TTC549 (cell line): ENCODE data around the gene POLR2J.
"Not testable (repeated sequence)": the region's sequence is repeated elsewhere in the genome, so short reads cannot be mapped to it uniquely, and the experiment has no call there.

ENCODE experiments used
- FAIRE-seq: peaks from 2 replicates; lab custom pipeline; 2012; peaks lifted over from hg19 to GRCh38; lab: Jason Lieb, UNC

The POLR2J gene

GRCh38 chr7:102478314-102479208 lies at the start of gene POLR2J:
Gene POLR2J, minus strand, starts transcription at chr7:102478922. Its CDS starts 62 bp downstream, at chr7:102478860.
- not testable (repeated sequence) for FAIRE-seq

- FAIRE-seq: not testable (repeated sequence)
These were observed 49.4 kb upstream of the POLR2J start for GRCh38 chr7:102527822-102528793.

- FAIRE-seq: not testable (repeated sequence)
These were observed 48.5 kb upstream of the POLR2J start for GRCh38 chr7:102527182-102527581.

- not testable (repeated sequence) for FAIRE-seq
These were observed 46.1 kb upstream of the POLR2J start for GRCh38 chr7:102524803-102525202.

- FAIRE-seq: not testable (repeated sequence)
These were observed 42.1 kb upstream of the POLR2J start for GRCh38 chr7:102520797-102521196.

GRCh38 chr7:102517550-102518147 lies 38.9 kb upstream of the POLR2J start, which contains the start of gene RASA4B:
Gene RASA4B, minus strand, starts transcription at chr7:102517777. Its CDS starts 67 bp downstream, at chr7:102517710.
- not testable (repeated sequence) for FAIRE-seq

GRCh38 chr7:102516951-102517350 lies 38.2 kb upstream of the POLR2J start:
- not testable (repeated sequence) for FAIRE-seq

GRCh38 chr7:102515889-102516288 lies 37.2 kb upstream of the POLR2J start:
- not testable (repeated sequence) for FAIRE-seq

GRCh38 chr7:102514881-102515721 lies 36.4 kb upstream of the POLR2J start:
- FAIRE-seq: not testable (repeated sequence)

- not testable (repeated sequence) for FAIRE-seq
These were observed 34.0 kb upstream of the POLR2J start for GRCh38 chr7:102512642-102513221.

- FAIRE-seq: not testable (repeated sequence)
These were observed 33.3 kb upstream of the POLR2J start for GRCh38 chr7:102511860-102512522.

GRCh38 chr7:102510575-102510974 lies 31.9 kb upstream of the POLR2J start:
- FAIRE-seq: not testable (repeated sequence)

GRCh38 chr7:102507410-102508088 lies 28.8 kb upstream of the POLR2J start:
- not testable (repeated sequence) for FAIRE-seq

- not testable (repeated sequence) for FAIRE-seq
These were observed 26.8 kb upstream of the POLR2J start for GRCh38 chr7:102505298-102506185.

- not testable (repeated sequence) for FAIRE-seq
These were observed 24.4 kb upstream of the POLR2J start for GRCh38 chr7:102503141-102503540.

- not testable (repeated sequence) for FAIRE-seq
These were observed 19.6 kb upstream of the POLR2J start for GRCh38 chr7:102498321-102498720.

- FAIRE-seq: not testable (repeated sequence)
These were observed 18.6 kb upstream of the POLR2J start for GRCh38 chr7:102497308-102497707.

- FAIRE-seq: not testable (repeated sequence)
These were observed 18.1 kb upstream of the POLR2J start for GRCh38 chr7:102496861-102497260.
